NCI-H2227 (cell line): ENCODE measurements around the gene DDX10.

Source experiments
- DNase-seq: peaks from one replicate; lab custom pipeline; 2025; ENCODE audit not compliant: unreplicated experiment; lab: John Stamatoyannopoulos, UW

DDX10 gene

GRCh38 chr11:108870373-108871020 is 205.6 kb downstream of the DDX10 start:
- DNase-seq = no peak

- DNase-seq = peak; percentile 1
These were observed 206.3 kb downstream of the DDX10 start for GRCh38 chr11:108871152-108871551.

- no peak for DNase-seq
These were observed 207.0 kb downstream of the DDX10 start for GRCh38 chr11:108871867-108872266.

- DNase-seq = no peak
These were observed 208.0 kb downstream of the DDX10 start for GRCh38 chr11:108872781-108873291.

GRCh38 chr11:108873310-108873709 is 208.4 kb downstream of the DDX10 start:
- no peak for DNase-seq

GRCh38 chr11:108873941-108874340 is 209.1 kb downstream of the DDX10 start:
- DNase-seq = no peak

- DNase-seq = no peak
These were observed 210.3 kb downstream of the DDX10 start for GRCh38 chr11:108875134-108875533.

- no peak for DNase-seq
These were observed 212.3 kb downstream of the DDX10 start for GRCh38 chr11:108877178-108877577.

GRCh38 chr11:108880510-108880909 is 215.6 kb downstream of the DDX10 start:
- DNase-seq = no peak

GRCh38 chr11:108881131-108881530 is 216.3 kb downstream of the DDX10 start:
- no peak for DNase-seq

GRCh38 chr11:108882211-108882831 is 217.5 kb downstream of the DDX10 start:
- no peak for DNase-seq

- DNase-seq = no peak
These were observed 221.3 kb downstream of the DDX10 start for GRCh38 chr11:108886005-108886659.

- DNase-seq = no peak
These were observed 221.8 kb downstream of the DDX10 start for GRCh38 chr11:108886660-108887009.

- no peak for DNase-seq
These were observed 222.8 kb downstream of the DDX10 start for GRCh38 chr11:108887436-108888238.

GRCh38 chr11:108890482-108891105 is 225.7 kb downstream of the DDX10 start:
- DNase-seq = no peak

- DNase-seq = no peak
These were observed 226.3 kb downstream of the DDX10 start for GRCh38 chr11:108891143-108891542.

- no peak for DNase-seq
These were observed 227.1 kb downstream of the DDX10 start for GRCh38 chr11:108891909-108892511.

GRCh38 chr11:108895579-108896480 is 231.0 kb downstream of the DDX10 start:
- no peak for DNase-seq

GRCh38 chr11:108897071-108897481 is 232.2 kb downstream of the DDX10 start:
- no peak for DNase-seq

GRCh38 chr11:108897916-108898315 is 233.0 kb downstream of the DDX10 start:
- DNase-seq = no peak
